IMR-90 (cell line): Measurements from ENCODE around the gene CA11. TPM values are rescaled to one million over a fixed set of nuclear protein-coding genes. Genes with fewer than 3 reads are reported as not detected.

Source experiments
- ATAC-seq: fragments of 200-7000 bp; cut with Tn5 transposase; 2 replicates; pipeline ENCODE4 v1.9.1; 2020; ENCODE audit warnings: low read depth, mild to moderate bottlenecking, moderate library complexity
- BruUV-seq: library from RNA; stranded (reverse); fragments of 400-500 nt; replicated peaks from 2 replicates; lab custom pipeline; 2021; lab: Mats Ljungman, UMichigan
- CTCF ChIA-PET: fragments of 300-600 bp; formaldehyde crosslinking; extraction: SDS; loops from one replicate; lab custom pipeline; 2021; ENCODE audit warnings: antibody characterized with exemption; lab: Yijun Ruan, JAX
- POLR2A ChIA-PET: fragments of 300-600 bp; sonication (Branson Sonifier 250); formaldehyde crosslinking; loops from one replicate; lab custom pipeline; 2022; ENCODE audit warnings: antibody characterized with exemption; ENCODE audit not compliant: unreplicated experiment; lab: Charles Lee
- DNase-seq: peaks from one replicate; pipeline ENCODE4 v3.0.0; 2013
- H2AFZ ChIP-seq: replicated peaks from 2 replicates; pipeline ENCODE3; 2013; ENCODE audit warnings: low read length, mild to moderate bottlenecking; ENCODE audit not compliant: poor library complexity
- H2AK5ac ChIP-seq: 2 replicates; pipeline ENCODE4 v1.6.1; 2013; ENCODE audit warnings: low read depth, low read length, inconsistent platforms
- H2AK9ac ChIP-seq: replicated peaks from 2 replicates; pipeline ENCODE3; 2013; ENCODE audit warnings: mild to moderate bottlenecking, low read depth, low read length, moderate library complexity; ENCODE audit not compliant: poor library complexity
- H2BK120ac ChIP-seq: 2 replicates; pipeline ENCODE4 v1.6.1; 2013; ENCODE audit warnings: low read depth, low read length, inconsistent platforms
- H2BK15ac ChIP-seq: 3 replicates; pipeline ENCODE4 v1.6.1; 2013; ENCODE audit warnings: low read depth, low read length, inconsistent platforms
- H2BK20ac ChIP-seq: 2 replicates; pipeline ENCODE4 v1.6.1; 2013; ENCODE audit warnings: low read depth, mild to moderate bottlenecking, inconsistent platforms, low read length, moderate library complexity
- H2BK5ac ChIP-seq: 2 replicates; pipeline ENCODE4 v1.6.1; 2013; ENCODE audit warnings: mild to moderate bottlenecking, low read depth, low read length, inconsistent platforms; ENCODE audit not compliant: poor library complexity, severe bottlenecking
- H3K14ac ChIP-seq: replicated peaks from 2 replicates; pipeline ENCODE4 v1.6.1; 2013; ENCODE audit warnings: low read depth, low read length, inconsistent platforms
- H3K18ac ChIP-seq: 2 replicates; pipeline ENCODE4 v1.6.1; 2013; ENCODE audit warnings: low read depth, low read length, control low read depth
- H3K23ac ChIP-seq: 2 replicates; pipeline ENCODE4 v1.6.1; 2013; ENCODE audit warnings: low read depth, low read length, inconsistent platforms
- H3K27ac ChIP-seq: 2 replicates; pipeline ENCODE4 v1.5.1; 2013; ENCODE audit warnings: mild to moderate bottlenecking, control low read depth, low read length; ENCODE audit not compliant: insufficient read depth
- H3K27me3 ChIP-seq: 2 replicates; pipeline ENCODE4 v1.6.1; 2013; ENCODE audit warnings: low read length; ENCODE audit not compliant: control insufficient read depth, insufficient read depth
- H3K36me3 ChIP-seq: 2 replicates; pipeline ENCODE4 v1.6.1; 2013; ENCODE audit warnings: low read length, mixed read lengths; ENCODE audit not compliant: control insufficient read depth, insufficient read depth
- H3K4ac ChIP-seq: 2 replicates; pipeline ENCODE4 v1.6.1; 2013; ENCODE audit warnings: low read depth, low read length, inconsistent platforms
- H3K4me1 ChIP-seq: 2 replicates; pipeline ENCODE4 v1.6.1; 2013; ENCODE audit warnings: low read length, mixed read lengths; ENCODE audit not compliant: control insufficient read depth, insufficient read depth
- H3K4me2 ChIP-seq: 2 replicates; pipeline ENCODE4 v1.6.1; 2013; ENCODE audit warnings: low read depth, mild to moderate bottlenecking, control low read depth, low read length, moderate library complexity
- H3K4me3 ChIP-seq: 2 replicates; pipeline ENCODE4 v1.5.1; 2013; ENCODE audit warnings: low read depth, mild to moderate bottlenecking, control low read depth, low read length, moderate library complexity; ENCODE audit not compliant: insufficient read depth
- H3K56ac ChIP-seq: 2 replicates; pipeline ENCODE4 v1.6.1; 2013; ENCODE audit warnings: low read length, inconsistent platforms; ENCODE audit not compliant: insufficient read depth; ENCODE audit errors: extremely low read depth
- H3K79me1 ChIP-seq, 2 experiments: 2 replicates each; pipeline ENCODE4 v1.6.1; 2013; ENCODE audit warnings: low read length in 2 of 2, inconsistent platforms in 1 of 2, low read depth in 1 of 2
- H3K9ac ChIP-seq: 2 replicates; pipeline ENCODE4 v1.6.1; 2013; ENCODE audit warnings: low read depth, low read length, control low read depth
- H3K9me1 ChIP-seq: 2 replicates; pipeline ENCODE4 v1.6.1; 2013; ENCODE audit warnings: low read length, inconsistent platforms; ENCODE audit not compliant: insufficient read depth
- H3K9me3 ChIP-seq: 2 replicates; pipeline ENCODE4 v1.6.1; 2013; ENCODE audit warnings: low read length; ENCODE audit not compliant: control insufficient read depth, insufficient read depth
- H4K20me1 ChIP-seq: 2 replicates; pipeline ENCODE4 v1.6.1; 2013; ENCODE audit warnings: low read length, inconsistent platforms; ENCODE audit not compliant: insufficient read depth
- H4K5ac ChIP-seq: 2 replicates; pipeline ENCODE4 v1.6.1; 2013; ENCODE audit warnings: mild to moderate bottlenecking, low read depth, low read length, control low read depth
- H4K8ac ChIP-seq, 2 experiments: 2 replicates each; pipeline ENCODE4 v1.6.1; 2013; ENCODE audit warnings: low read depth in 2 of 2, low read length in 2 of 2, control low read depth in 1 of 2, inconsistent platforms in 1 of 2
- H4K91ac ChIP-seq: 2 replicates; pipeline ENCODE4 v1.6.1; 2013; ENCODE audit warnings: low read depth, low read length, inconsistent platforms; ENCODE audit not compliant: insufficient read depth
- BHLHE40 ChIP-seq: fragments of 150-350 bp; IDR thresholded peaks from 2 replicates; pipeline ENCODE4 v1.6.1; 2016; ENCODE audit warnings: mild to moderate bottlenecking, low read depth, low read length
- CEBPB ChIP-seq: IDR thresholded peaks from 2 replicates; pipeline ENCODE4 v1.6.1; 2012; ENCODE audit warnings: low read depth, low read length, improper control_type of control experiment
- CTCF ChIP-seq: conservative IDR thresholded peaks from 2 replicates; pipeline ENCODE4 v1.5.1; 2012; ENCODE audit warnings: mild to moderate bottlenecking, low read depth, low read length, improper control_type of control experiment
- ELK1 ChIP-seq: fragments of 150-350 bp; IDR thresholded peaks from 2 replicates; pipeline ENCODE4 v1.6.1; 2016; ENCODE audit warnings: low read depth, mild to moderate bottlenecking, low read length, moderate library complexity, borderline replicate concordance
- MAZ ChIP-seq: IDR thresholded peaks from 2 replicates; pipeline ENCODE4 v1.6.1; 2012; ENCODE audit warnings: low read depth, mild to moderate bottlenecking, low read length, improper control_type of control experiment, moderate library complexity, borderline replicate concordance
- MXI1 ChIP-seq: IDR thresholded peaks from 2 replicates; pipeline ENCODE4 v1.6.1; 2012; ENCODE audit warnings: low read depth, mild to moderate bottlenecking, low read length, moderate library complexity, borderline replicate concordance
- NFE2L2 ChIP-seq: fragments of 150-350 bp; IDR thresholded peaks from 2 replicates; pipeline ENCODE4 v1.6.1; 2016; ENCODE audit warnings: low read depth, mild to moderate bottlenecking, low read length
- POLR2A ChIP-seq: IDR thresholded peaks from 2 replicates; pipeline ENCODE4 v1.6.1; 2012; ENCODE audit warnings: mild to moderate bottlenecking, low read depth, low read length
- RCOR1 ChIP-seq: IDR thresholded peaks from 2 replicates; pipeline ENCODE4 v1.6.1; 2012; ENCODE audit warnings: mild to moderate bottlenecking, low read length, improper control_type of control experiment; ENCODE audit not compliant: insufficient replicate concordance
- SMC3 ChIP-seq: fragments of 150-350 bp; IDR thresholded peaks from 2 replicates; pipeline ENCODE4 v1.6.1; 2016; ENCODE audit warnings: low read depth, mild to moderate bottlenecking, antibody characterized with exemption, low read length, moderate library complexity
- WGBS, 2 experiments: methylation state at CpG; one replicate each; pipeline versions ENCODE4 v1.1.5 to v1.1.7; 2013; ENCODE audit warnings: missing lambda C conversion rate in 2 of 2; ENCODE audit not compliant: insufficient read length in 1 of 2; ENCODE audit errors: extremely low coverage in 2 of 2; 5-methylcytosine and 5-hydroxymethylcytosine counted together
- dilution Hi-C: fragments of 300-500 bp; cut with HindIII; formaldehyde crosslinking; loops from one replicate; pipeline ENCODE4 v1.14.3; 2018; ENCODE audit warnings: low sequenced_read_pairs; ENCODE audit not compliant: unreplicated experiment
- in situ Hi-C: fragments of 300-500 bp; cut with MboI; formaldehyde crosslinking; loops from 3 replicates; pipeline ENCODE4 v1.14.3; 2019; ENCODE audit warnings: low sequenced_read_pairs, inconsistent platforms, mixed read lengths
- intact Hi-C: fragments of 100-400 bp; cut with micrococcal nuclease; formaldehyde crosslinking; loops from 2 replicates; pipeline ENCODE4 v1.10.0; 2022
- polyA plus RNA-seq, 3 experiments: library from polyadenylated mRNA; depleted of rRNA; stranded (reverse); fragments of >200 nt; gene quantifications; 2 replicates each; pipeline ENCODE4 v1.2.3, GENCODE V29; 2012; ENCODE audit warnings: low replicate concordance in 1 of 3
- total RNA-seq: library from RNA; depleted of rRNA; stranded (reverse); fragments of >200 nt; gene quantifications from 2 replicates; pipeline ENCODE4 v1.2.3, GENCODE V29; 2012

CA11 gene
- total and polyA plus RNA-seq, 2 of the 4 experiments (the other 2 are of a cell fraction), result 1.3 to 2.9 TPM

GRCh38 chr19:48616491-48617056, 29.4 kb downstream of the CA11 start:
- no peak overlapping the region for H2BK20ac ChIP-seq
- intact Hi-C loops (no loop called here), dilution Hi-C loops (no loop called here), in situ Hi-C loops (no loop called here)
- H3K79me1 ChIP-seq, result peaks cover 16 to 47% of the 10 kb centered on the region in 2 experiments; a peak in 3 of 4 replicates
- no peak overlapping the region for H3K14ac ChIP-seq
- H3K36me3 ChIP-seq, result peaks cover 28% of the 10 kb centered on the region
- no peak overlapping the region for H4K5ac ChIP-seq
- 50% methylated on average over 1 of the region's 12 CpGs; no CpG with 5 or more reads in 1 of the 2 experiments for WGBS, 2 experiments
- no peak overlapping the region for H2BK15ac ChIP-seq
- no peak overlapping the region for H3K4me3 ChIP-seq
- no peak for TF ChIP-seq SMC3
- no peak for TF ChIP-seq POLR2A
- TF ChIP-seq CTCF, result no peak
- no peak for TF ChIP-seq BHLHE40
- no peak for TF ChIP-seq CEBPB
- no peak for TF ChIP-seq RCOR1
- no peak for TF ChIP-seq ELK1
- TF ChIP-seq MXI1, result no peak
- TF ChIP-seq NFE2L2, result no peak
- no peak for TF ChIP-seq MAZ
- H4K8ac ChIP-seq, result no peak overlapping the region
- H3K9me3 ChIP-seq, result no peaks in the 10 kb centered on the region
- H3K4me2 ChIP-seq, result no peak overlapping the region; the same call in 1 of the 2 replicates
- H3K4ac ChIP-seq, result no peak overlapping the region
- no peaks in the 10 kb centered on the region for H3K27me3 ChIP-seq
- no peak overlapping the region for H2AK5ac ChIP-seq
- BruUV-seq, result no TSS peak
- no peak for DNase-seq
- H3K9ac ChIP-seq, result peak overlapping the region; percentile 99; the same call in 1 of the 2 replicates
- H4K91ac ChIP-seq, result no peak overlapping the region
- H3K56ac ChIP-seq, result no peak overlapping the region
- ATAC-seq, result no peak
- H2AFZ ChIP-seq, result no peak overlapping the region
- no peak overlapping the region for H2BK5ac ChIP-seq
- H2AK9ac ChIP-seq, result no peak overlapping the region
- H2BK120ac ChIP-seq, result no peak overlapping the region
- POLR2A ChIA-PET, result interaction anchor here (0.6 kb wide), 1 partner anchor 355 kb away, joined by 4 read pairs; no protein-coding TSS in a partner anchor
- peaks cover 8% of the 10 kb centered on the region for H3K4me1 ChIP-seq
- CTCF ChIA-PET, result interaction anchor here (1.3 kb wide), 1 partner anchor 128 kb away, joined by 5 read pairs; no protein-coding TSS in a partner anchor
- peaks cover 4% of the 10 kb centered on the region for H3K9me1 ChIP-seq
- H4K20me1 ChIP-seq, result peaks cover 53% of the 10 kb centered on the region
- no peak overlapping the region for H3K23ac ChIP-seq
- H3K27ac ChIP-seq, result no peak overlapping the region
- H3K18ac ChIP-seq, result no peak overlapping the region
